ENCODE measurements around the gene AQP1. TPM values are rescaled to one million over a fixed set of nuclear protein-coding genes. Genes with fewer than 3 reads are reported as not detected.

AQP1 gene
- 0.17 and 0.19 TPM in 2 replicates for total RNA-seq (2021; fragmentation: NEBNext Ultra II Directional; extraction: Animal tissue kit (Norgen Biotek cat#: 25700))
- 0.18 and 0.19 TPM in 2 replicates for polyA plus RNA-seq (2011; rRNA removed)
- 0.17 TPM for polyA plus RNA-seq (2011; cell fraction: cytosol; rRNA removed)
- polyA plus RNA-seq (2011; cell fraction: nucleus; rRNA removed): 1.4 TPM
- 0.21 to 0.66 TPM (median 0.39 TPM) in 4 replicates for polyA plus RNA-seq (2012, experiment 1 of 2)
- polyA plus RNA-seq (2012, experiment 2 of 2): 0.24 TPM
- polyA plus RNA-seq (2013, experiment 1 of 2): 0.16 TPM
- 0.06 TPM for polyA plus RNA-seq (2013, experiment 2 of 2)
- polyA minus RNA-seq (2011; rRNA and poly(A)+ RNA removed): 0.17 and 0.57 TPM in 2 replicates
- not detected for polyA minus RNA-seq (2011; cell fraction: cytosol; rRNA and poly(A)+ RNA removed)
- polyA minus RNA-seq (2011; cell fraction: nucleus; rRNA and poly(A)+ RNA removed): not detected
- long read RNA-seq, experiment 1: 0 reads
- long read RNA-seq, experiment 2: 0 reads

DNA sequence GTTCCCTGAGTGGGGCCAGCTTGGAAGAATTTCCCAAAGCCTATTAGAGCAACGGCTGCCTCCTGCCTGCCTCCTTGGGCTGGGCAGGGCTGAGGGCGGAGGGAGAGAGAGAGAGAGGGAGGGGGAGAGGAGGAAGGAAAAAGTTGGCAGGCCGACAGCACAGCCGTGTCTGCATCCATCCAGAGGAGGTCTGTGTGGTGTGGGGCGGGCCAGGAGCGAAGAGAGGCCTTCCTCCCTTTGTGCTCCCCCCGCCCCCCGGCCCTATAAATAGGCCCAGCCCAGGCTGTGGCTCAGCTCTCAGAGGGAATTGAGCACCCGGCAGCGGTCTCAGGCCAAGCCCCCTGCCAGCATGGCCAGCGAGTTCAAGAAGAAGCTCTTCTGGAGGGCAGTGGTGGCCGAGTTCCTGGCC lies at the start of gene AQP1:
AQP1 (plus strand) TSS at position 293 of the 409 bp plus-strand sequence; CDS start at position 350, 57 bp downstream.
- no peak within 1 kb of the TSS for H3K4me2 ChIP-seq (ENCODE audit: insufficient read depth in 1 of 2, low read depth in 2 of 2, low read length in 2 of 2)
- H2AFZ ChIP-seq (ENCODE audit: low read length): no peak within 1 kb of the TSS
- no peak within 1 kb of the TSS for H2BK15ac ChIP-seq (ENCODE audit: low read length)
- peaks cover 0 to 2% (median 0%) of the 10 kb centered on the region in 4 experiments; a peak in 1 of 7 replicates for H3K27me3 ChIP-seq (replicated peaks in 1 of 4; ENCODE audit: control insufficient read depth in 3 of 4, extremely low read depth in 1 of 4, insufficient read depth in 3 of 4, low read length in 3 of 4)
- H4K91ac ChIP-seq (replicated peaks; ENCODE audit: insufficient read length, low read length): no peak within 1 kb of the TSS
- H3K4ac ChIP-seq (replicated peaks; ENCODE audit: insufficient read length, low read depth, low read length): no peak within 1 kb of the TSS
- POLR2A ChIA-PET (ENCODE audit: partially characterized antibody): no interaction called here
- no peak within 1 kb of the TSS for H2BK120ac ChIP-seq (replicated peaks; ENCODE audit: low read depth, low read length)
- CTCF ChIA-PET (ENCODE audit: partially characterized antibody): interaction anchor here (1.1 to 4.5 kb wide), 6 partner anchors 16 to 116 kb away, joined by 3 to 42 read pairs (median 4); no protein-coding TSS in a partner anchor
- no peak within 1 kb of the TSS for H3K18ac ChIP-seq (ENCODE audit: extremely low read depth, low read length)
- H3K79me1 ChIP-seq (ENCODE audit: low read depth, low read length): no peaks in the 10 kb centered on the region
- no peak for DNase-seq (ENCODE audit: low read depth in 1 of 2, low spot score in 2 of 2)
- no peak within 1 kb of the TSS for H3K4me3 ChIP-seq (ENCODE audit: extremely low read depth in 1 of 4, insufficient read depth in 2 of 4, low read depth in 3 of 4, low read length in 4 of 4)
- H3K23ac ChIP-seq (ENCODE audit: insufficient read length): no peak within 1 kb of the TSS
- no peak within 1 kb of the TSS; the same call in 1 of the 2 replicates for H4K8ac ChIP-seq (ENCODE audit: extremely low read depth, insufficient read depth, low read length)
- H2BK5ac ChIP-seq (ENCODE audit: low read depth, low read length): no peak within 1 kb of the TSS
- H2AK5ac ChIP-seq (ENCODE audit: low read depth, low read length): no peak within 1 kb of the TSS
- no peaks in the 10 kb centered on the region for H3K79me2 ChIP-seq (ENCODE audit: control insufficient read depth in 1 of 2, insufficient read depth in 2 of 2, low read length in 2 of 2)
- TF ChIP-seq TEAD4 (IDR thresholded peaks at IDR 0.05; ENCODE audit: low read depth, low read length) (no peak), SP2 (IDR thresholded peaks at IDR 0.05; ENCODE audit: low read length) (no peak), CTBP2 (IDR thresholded peaks at IDR 0.05; ENCODE audit: borderline replicate concordance, insufficient read depth, insufficient read length, low read length) (no peak)
- H3K23me2 ChIP-seq (ENCODE audit: low read depth, low read length): no peaks in the 10 kb centered on the region; the same call in 1 of the 2 replicates
- H3K4me1 ChIP-seq (replicated peaks in 1 of 4; ENCODE audit: control insufficient read depth in 3 of 4, insufficient read depth in 4 of 4, low read length in 3 of 4): peaks cover 0 to 10% (median 4%) of the 10 kb centered on the region in 4 experiments; a peak in 4 of 7 replicates
- no peak within 1 kb of the TSS for H3K56ac ChIP-seq (replicated peaks; ENCODE audit: insufficient read length, low read depth, low read length)
- peaks cover 0 to 4% of the 10 kb centered on the region in 2 experiments for H4K20me1 ChIP-seq (replicated peaks in 1 of 2; ENCODE audit: control insufficient read depth in 1 of 2, insufficient read depth in 2 of 2, low read length in 2 of 2)
- no peak within 1 kb of the TSS for H3K9ac ChIP-seq (replicated peaks in 1 of 4; ENCODE audit: extremely low read depth in 1 of 4, low read depth in 3 of 4, low read length in 3 of 4)
- FAIRE-seq: no peak
- no peak within 1 kb of the TSS for H2BK20ac ChIP-seq (ENCODE audit: low read length)
- H3K27ac ChIP-seq (ENCODE audit: low read depth, low read length): no peak within 1 kb of the TSS
- H4K5ac ChIP-seq (ENCODE audit: insufficient read length, low read depth, low read length): no peak within 1 kb of the TSS
- no peaks in the 10 kb centered on the region for H3K9me3 ChIP-seq (ENCODE audit: insufficient read depth in 2 of 2, low read depth in 1 of 2, low read length in 1 of 2)
- no peak within 1 kb of the TSS for H2BK12ac ChIP-seq (ENCODE audit: low read depth, low read length)
- 87% methylated on average over 9 of the region's 12 CpGs; no CpG with 5 or more reads in 1 of the 2 experiments for WGBS, 2 experiments (ENCODE audit: extremely low coverage in 1 of 2, insufficient coverage in 1 of 2, insufficient read length in 1 of 2, insufficient replicate concordance in 2 of 2, low coverage in 1 of 2, low lambda C conversion rate in 2 of 2, missing lambda C conversion rate in 1 of 2)
- H3K14ac ChIP-seq (ENCODE audit: insufficient read length): no peak within 1 kb of the TSS
- no peaks in the 10 kb centered on the region for H3K36me3 ChIP-seq (ENCODE audit: control insufficient read depth in 2 of 4, insufficient read depth in 4 of 4, low read length in 3 of 4)
